Smooth muscle cell (in vitro differentiated cells): ENCODE data around the gene PRICKLE1. TPM values are rescaled to one million over a fixed set of nuclear protein-coding genes. Genes with fewer than 3 reads are reported as not detected.

Experiments used
- DNase-seq: peaks from one replicate; lab custom pipeline; 2025; ENCODE audit not compliant: unreplicated experiment; lab: John Stamatoyannopoulos, UW
- H2AFZ ChIP-seq: fragments of 200-600 bp; sonication (generic); 2 replicates; pipeline ENCODE4 v1.6.0; 2016; ENCODE audit warnings: antibody characterized with exemption, low read depth, mild to moderate bottlenecking
- H3F3A ChIP-seq: fragments of 200-600 bp; sonication (generic); 2 replicates; pipeline ENCODE4 v1.6.0; 2017; ENCODE audit warnings: antibody characterized with exemption, low read depth
- H3K27ac ChIP-seq: fragments of 200-600 bp; sonication (generic); 2 replicates; pipeline ENCODE4 v1.5.1; 2016; ENCODE audit warnings: low read depth, mild to moderate bottlenecking
- H3K27me3 ChIP-seq: fragments of 200-600 bp; sonication (generic); 2 replicates; pipeline ENCODE4 v1.6.1; 2016; ENCODE audit warnings: low read depth, mild to moderate bottlenecking
- H3K36me3 ChIP-seq: fragments of 200-600 bp; sonication (generic); 2 replicates; pipeline ENCODE4 v1.5.1; 2016; ENCODE audit warnings: low read depth
- H3K4me1 ChIP-seq: fragments of 200-600 bp; sonication (generic); 2 replicates; pipeline ENCODE4 v1.5.1; 2016; ENCODE audit warnings: low read depth
- H3K4me2 ChIP-seq: fragments of 200-600 bp; sonication (generic); 2 replicates; pipeline ENCODE4 v1.6.0; 2016; ENCODE audit warnings: mild to moderate bottlenecking
- H3K4me3 ChIP-seq: fragments of 200-600 bp; sonication (generic); 2 replicates; pipeline ENCODE4 v1.5.1; 2016; ENCODE audit warnings: mild to moderate bottlenecking
- H3K79me2 ChIP-seq: fragments of 200-600 bp; sonication (generic); 2 replicates; pipeline ENCODE4 v1.6.0; 2016; ENCODE audit warnings: low read depth, mild to moderate bottlenecking
- H3K9ac ChIP-seq: fragments of 200-600 bp; sonication (generic); 2 replicates; pipeline ENCODE4 v1.6.0; 2016; ENCODE audit warnings: low read depth
- H3K9me3 ChIP-seq: fragments of 200-600 bp; sonication (generic); replicated peaks from 2 replicates; pipeline ENCODE4 v1.5.1; 2016; ENCODE audit warnings: low read depth
- H4K20me1 ChIP-seq: fragments of 200-600 bp; sonication (generic); 2 replicates; pipeline ENCODE4 v1.6.0; 2016; ENCODE audit warnings: low read depth
- WGBS: methylation state at CpG from one replicate; pipeline ENCODE4 v1.1.7; 2016; ENCODE audit warnings: low lambda C conversion rate; 5-methylcytosine and 5-hydroxymethylcytosine counted together
- polyA plus RNA-seq: library from polyadenylated mRNA; unstranded; fragments of >200 nt; fragmentation: Nextera tagmentation; extraction: Ambion mirVana; gene quantifications from 2 replicates; pipeline ENCODE4 v1.2.1, GENCODE V29; 2016
- total RNA-seq: library from RNA; depleted of rRNA; stranded (reverse); fragments of >200 nt; gene quantifications from 2 replicates; pipeline ENCODE4 v1.2.3, GENCODE V29; 2014
- TF ChIP-seq, protein P1 (sequence below): fragments of 200-600 bp; sonication (generic); IDR thresholded peaks from 2 replicates; pipeline ENCODE4 v1.5.1; 2017; ENCODE audit warnings: borderline replicate concordance, mild to moderate bottlenecking, antibody characterized with exemption; ENCODE audit not compliant: insufficient read depth, poor library complexity, severe bottlenecking

Gene PRICKLE1
- total and polyA plus RNA-seq, 2 experiments from 2014 or later, result 45.7 to 55.4 TPM

DNA sequence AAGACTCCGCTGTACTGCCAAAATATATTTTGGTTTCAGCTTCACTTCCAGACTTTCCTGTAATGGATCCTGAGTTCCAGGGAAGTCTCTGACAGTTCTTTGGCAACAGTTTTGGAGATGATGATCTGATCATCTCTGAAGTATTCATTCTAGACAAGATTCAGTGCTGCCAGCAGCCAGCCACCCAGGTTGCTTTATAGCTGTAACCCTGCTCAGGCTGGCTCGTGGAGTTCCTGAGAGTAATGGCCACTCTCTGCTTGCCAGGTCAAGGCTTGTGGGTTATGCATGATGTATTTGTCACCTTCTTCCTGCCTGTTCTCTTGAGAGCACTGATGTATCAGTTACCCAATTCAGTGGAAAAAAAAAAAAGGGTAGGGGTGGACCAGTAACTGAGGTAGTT lies 139.3 kb downstream of the PRICKLE1 start:
- no peaks in the 10 kb centered on the region for H3K27me3 ChIP-seq
- peaks cover 15% of the 10 kb centered on the region for H3F3A ChIP-seq
- H3K27ac ChIP-seq, result peak overlapping the region; percentile 2
- no peak overlapping the region for H3K9ac ChIP-seq
- TF ChIP-seq, protein P1, sequence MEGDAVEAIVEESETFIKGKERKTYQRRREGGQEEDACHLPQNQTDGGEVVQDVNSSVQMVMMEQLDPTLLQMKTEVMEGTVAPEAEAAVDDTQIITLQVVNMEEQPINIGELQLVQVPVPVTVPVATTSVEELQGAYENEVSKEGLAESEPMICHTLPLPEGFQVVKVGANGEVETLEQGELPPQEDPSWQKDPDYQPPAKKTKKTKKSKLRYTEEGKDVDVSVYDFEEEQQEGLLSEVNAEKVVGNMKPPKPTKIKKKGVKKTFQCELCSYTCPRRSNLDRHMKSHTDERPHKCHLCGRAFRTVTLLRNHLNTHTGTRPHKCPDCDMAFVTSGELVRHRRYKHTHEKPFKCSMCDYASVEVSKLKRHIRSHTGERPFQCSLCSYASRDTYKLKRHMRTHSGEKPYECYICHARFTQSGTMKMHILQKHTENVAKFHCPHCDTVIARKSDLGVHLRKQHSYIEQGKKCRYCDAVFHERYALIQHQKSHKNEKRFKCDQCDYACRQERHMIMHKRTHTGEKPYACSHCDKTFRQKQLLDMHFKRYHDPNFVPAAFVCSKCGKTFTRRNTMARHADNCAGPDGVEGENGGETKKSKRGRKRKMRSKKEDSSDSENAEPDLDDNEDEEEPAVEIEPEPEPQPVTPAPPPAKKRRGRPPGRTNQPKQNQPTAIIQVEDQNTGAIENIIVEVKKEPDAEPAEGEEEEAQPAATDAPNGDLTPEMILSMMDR, result no peak
- H3K4me3 ChIP-seq, result no peak overlapping the region
- DNase-seq, result no peak
- no peak overlapping the region for H2AFZ ChIP-seq
- H4K20me1 ChIP-seq, result no peaks in the 10 kb centered on the region
- whole genome bisulfite sequencing, result 69% methylated on average over 2 of the region's 2 CpGs
- H3K4me1 ChIP-seq, result peaks cover 8% of the 10 kb centered on the region
- no peaks in the 10 kb centered on the region for H3K79me2 ChIP-seq
- H3K9me3 ChIP-seq, result no peaks in the 10 kb centered on the region
- H3K36me3 ChIP-seq, result peaks cover 2% of the 10 kb centered on the region
- no peak overlapping the region for H3K4me2 ChIP-seq

DNA sequence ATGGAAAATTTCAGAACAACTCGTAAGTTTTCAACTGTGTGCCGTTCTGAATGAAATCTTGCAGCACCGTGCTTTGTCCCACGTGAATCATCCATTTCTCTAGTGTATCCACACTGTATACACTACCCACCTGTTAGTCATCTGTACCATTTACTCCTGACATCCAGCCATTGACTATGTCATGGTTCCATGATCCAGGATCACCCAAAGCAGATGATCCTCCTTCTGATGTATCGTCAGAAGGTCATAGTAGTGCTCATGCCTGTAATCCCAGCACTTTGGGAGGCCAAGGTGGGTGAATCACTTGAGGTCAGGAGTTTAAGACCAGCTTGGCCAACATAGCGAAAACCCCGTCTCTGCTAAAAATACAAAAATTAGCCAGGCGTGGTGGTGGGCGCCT lies 140.7 kb downstream of the PRICKLE1 start:
- no peak for DNase-seq
- Histone ChIP-seq H3K79me2 (no peaks in the 10 kb centered on the region), H3K9ac (no peak overlapping the region), H3K9me3 (no peaks in the 10 kb centered on the region), H3K27ac (no peak overlapping the region), H3K4me3 (no peak overlapping the region), H4K20me1 (no peaks in the 10 kb centered on the region), H3F3A (peaks cover 13% of the 10 kb centered on the region), H3K27me3 (no peaks in the 10 kb centered on the region), H3K4me2 (no peak overlapping the region), H2AFZ (no peak overlapping the region), H3K4me1 (peaks cover 8% of the 10 kb centered on the region), H3K36me3 (peaks cover 2% of the 10 kb centered on the region)
- TF ChIP-seq, protein P1, result no peak
- WGBS, result 90% methylated on average over 9 of the region's 9 CpGs

DNA sequence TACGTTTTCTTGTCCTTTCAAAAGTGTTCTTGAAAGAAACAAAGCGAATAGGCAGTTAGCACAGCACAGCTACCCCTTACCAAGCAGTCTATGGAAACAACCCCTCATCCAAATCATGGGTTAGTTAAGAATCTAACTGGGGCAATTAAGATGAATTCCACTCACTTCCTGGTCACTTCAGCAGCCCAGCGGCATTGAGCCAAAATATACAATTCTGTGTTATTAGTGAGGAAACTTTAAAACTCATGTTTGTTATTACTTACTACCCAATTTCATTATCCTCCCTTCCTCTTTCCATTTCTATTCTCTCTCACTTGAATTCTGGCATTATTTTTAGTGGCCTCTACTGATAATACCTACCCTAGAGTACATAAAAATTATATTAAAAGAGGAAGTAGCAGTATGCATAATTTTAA lies 142.2 kb downstream of the PRICKLE1 start:
- Histone ChIP-seq H3K4me1 (peaks cover 8% of the 10 kb centered on the region), H3K27me3 (no peaks in the 10 kb centered on the region), H3F3A (peaks cover 6% of the 10 kb centered on the region), H3K9ac (no peak overlapping the region), H3K4me3 (no peak overlapping the region), H3K36me3 (peaks cover 2% of the 10 kb centered on the region), H2AFZ (no peak overlapping the region), H4K20me1 (no peaks in the 10 kb centered on the region), H3K27ac (no peak overlapping the region), H3K4me2 (no peak overlapping the region), H3K9me3 (no peaks in the 10 kb centered on the region), H3K79me2 (no peaks in the 10 kb centered on the region)
- DNase-seq, result no peak
- WGBS, result 90% methylated on average over 3 of the region's 3 CpGs
- TF ChIP-seq, protein P1, result no peak

DNA sequence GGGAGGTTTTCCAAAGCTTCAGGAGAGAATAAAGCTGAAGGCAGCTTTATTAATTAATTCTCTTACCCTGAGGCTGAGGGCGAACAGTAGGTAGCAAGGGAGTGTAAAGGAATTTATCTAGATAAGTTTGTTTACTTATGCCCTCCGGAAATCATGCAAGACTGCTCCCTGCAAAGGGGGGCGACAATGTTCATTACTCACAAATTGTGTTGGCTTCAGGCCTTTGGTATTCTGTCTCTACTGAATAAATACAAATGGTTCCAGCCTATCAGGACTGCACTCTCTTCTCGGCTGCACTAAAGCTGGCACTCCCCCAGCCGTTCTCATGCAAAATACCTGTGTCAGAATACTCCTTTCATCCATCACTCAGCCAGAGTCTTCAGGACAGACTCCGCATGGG lies 142.8 kb downstream of the PRICKLE1 start:
- Histone ChIP-seq H3K27me3 (no peaks in the 10 kb centered on the region), H3K36me3 (peaks cover 2% of the 10 kb centered on the region), H3F3A (peaks cover 5% of the 10 kb centered on the region), H3K4me2 (no peak overlapping the region), H3K9ac (no peak overlapping the region), H3K27ac (no peak overlapping the region), H3K4me1 (peaks cover 8% of the 10 kb centered on the region), H3K9me3 (no peaks in the 10 kb centered on the region), H4K20me1 (no peaks in the 10 kb centered on the region), H2AFZ (no peak overlapping the region), H3K4me3 (no peak overlapping the region), H3K79me2 (no peaks in the 10 kb centered on the region)
- TF ChIP-seq, protein P1, result no peak
- no peak for DNase-seq
- WGBS, result 61% methylated on average over 6 of the region's 6 CpGs
